HepG2 (cell line): ENCODE results near the gene NFAT5. TPM values are rescaled to one million over a fixed set of nuclear protein-coding genes. Genes with fewer than 3 reads are reported as not detected.

Source experiments
- BCL3 ChIP-seq: sonication (generic); formaldehyde crosslinking; IDR thresholded peaks from 2 replicates; pipeline ENCODE4 v1.5.1; 2020; ENCODE audit warnings: mild to moderate bottlenecking, missing genetic modification reagents, moderate library complexity
- HNF1A ChIP-seq, 2 experiments: sonication (generic) in 1 of 2; formaldehyde crosslinking in 1 of 2; IDR thresholded peaks; 2 replicates each; pipeline versions ENCODE4 v1.4.0 to v1.6.1; 2016 to 2020; ENCODE audit warnings: borderline replicate concordance in 1 of 2, low read depth in 1 of 2, mild to moderate bottlenecking in 1 of 2, missing genetic modification reagents in 1 of 2
- MATR3 ChIP-seq: sonication (generic); formaldehyde crosslinking; IDR thresholded peaks from 2 replicates; pipeline ENCODE4 v1.4.0; 2020; ENCODE audit warnings: missing genetic modification reagents
- NFE2L1 ChIP-seq: sonication (generic); formaldehyde crosslinking; IDR thresholded peaks from 2 replicates; pipeline ENCODE4 v1.4.0; 2020; ENCODE audit warnings: missing genetic modification reagents, mild to moderate bottlenecking, borderline replicate concordance
- PLRG1 ChIP-seq: fragments of 450-650 bp; conservative IDR thresholded peaks from 2 replicates; pipeline ENCODE4 v1.6.1; 2016
- POLR2AphosphoS5 ChIP-seq: IDR thresholded peaks from 2 replicates; pipeline ENCODE4 v1.6.1; 2012; ENCODE audit warnings: low read depth, low read length
- SAFB2 ChIP-seq: sonication (generic); formaldehyde crosslinking; IDR thresholded peaks from 2 replicates; pipeline ENCODE4 v1.5.1; 2020; ENCODE audit warnings: missing genetic modification reagents, low read depth, mild to moderate bottlenecking, borderline replicate concordance
- TAF1 ChIP-seq: sonication (generic); formaldehyde crosslinking; IDR thresholded peaks from 2 replicates; pipeline ENCODE4 v1.4.0; 2020; ENCODE audit warnings: missing genetic modification reagents
- TBX2 ChIP-seq: sonication (generic); formaldehyde crosslinking; IDR thresholded peaks from 2 replicates; pipeline ENCODE4 v1.5.0; 2020; ENCODE audit warnings: missing genetic modification reagents, mild to moderate bottlenecking, borderline replicate concordance
- XBP1 ChIP-seq: sonication (generic); formaldehyde crosslinking; IDR thresholded peaks from 2 replicates; pipeline ENCODE4 v1.5.0; 2020; ENCODE audit warnings: missing genetic modification reagents
- ZBTB33 ChIP-seq: sonication (generic); formaldehyde crosslinking; IDR thresholded peaks from 2 replicates; pipeline ENCODE4 v1.4.0; 2020; ENCODE audit warnings: missing genetic modification reagents
- ZBTB4 ChIP-seq: sonication (generic); formaldehyde crosslinking; IDR thresholded peaks from 2 replicates; pipeline ENCODE4 v1.4.0; 2020; ENCODE audit warnings: missing genetic modification reagents, mild to moderate bottlenecking, borderline replicate concordance
- ZNF264 ChIP-seq: sonication (generic); formaldehyde crosslinking; IDR thresholded peaks from 2 replicates; pipeline ENCODE4 v1.4.0; 2020; ENCODE audit warnings: missing genetic modification reagents
- ZNF296 ChIP-seq: sonication (generic); formaldehyde crosslinking; conservative IDR thresholded peaks from 2 replicates; pipeline ENCODE4 v1.5.0; 2020; ENCODE audit warnings: mild to moderate bottlenecking, missing genetic modification reagents
- ZNF44 ChIP-seq: sonication (generic); formaldehyde crosslinking; IDR thresholded peaks from 2 replicates; pipeline ENCODE4 v1.5.1; 2020; ENCODE audit warnings: mild to moderate bottlenecking, missing genetic modification reagents
- ZNF441 ChIP-seq: sonication (generic); formaldehyde crosslinking; IDR thresholded peaks from 2 replicates; pipeline ENCODE4 v1.7.0; 2021; ENCODE audit warnings: missing genetic modification reagents, borderline replicate concordance
- ZNF883 ChIP-seq: sonication (generic); formaldehyde crosslinking; IDR thresholded peaks from 2 replicates; pipeline ENCODE4 v1.5.1; 2020; ENCODE audit warnings: mild to moderate bottlenecking, missing genetic modification reagents; ENCODE audit errors: not compliant biosample characterization
- ZSCAN12 ChIP-seq: sonication (generic); formaldehyde crosslinking; IDR thresholded peaks from 2 replicates; pipeline ENCODE4 v1.9.0; 2021; ENCODE audit warnings: mild to moderate bottlenecking, missing genetic modification reagents
- polyA plus RNA-seq, 8 experiments: library from polyadenylated mRNA; depleted of rRNA in 3 of 8; stranded (reverse) in 7 of 8; unstranded in 1 of 8; fragments of >200 nt; fragmentation: Illumina TruSeq in 4 of 8; extraction: Trizol in 4 of 8; gene quantifications; 2 replicates each; pipeline versions ENCODE4 v1.2.1 to v1.2.3, GENCODE V29; 2011 to 2016; ENCODE audit warnings: low read depth in 4 of 8, missing spikeins in 1 of 8, mixed read lengths in 1 of 8; ENCODE audit not compliant: insufficient read depth in 1 of 8
- total RNA-seq, 5 experiments: library from RNA; depleted of rRNA; stranded (reverse); fragments of >200 nt; fragmentation: Illumina TruSeq; extraction: Trizol; gene quantifications; 2 replicates each; pipeline ENCODE4 v1.2.3, GENCODE V29; 2016; ENCODE audit warnings: low read depth in 1 of 5

The NFAT5 gene
- total and polyA plus RNA-seq, 2 of the 13 experiments (the other 11 are each of a cell fraction or from before 2014, with no cell fraction given): 20.5 to 54.3 TPM

- peak; percentile 15; the same call in 1 of the 2 replicates for TF ChIP-seq TAF1 (CRISPR knock-in tag)
- TF ChIP-seq MATR3 (CRISPR knock-in tag): no peak
- peak; percentile 80; the same call in 1 of the 2 replicates for TF ChIP-seq ZNF264 (CRISPR knock-in tag)
- TF ChIP-seq ZNF441 (CRISPR knock-in tag): no peak
- peak; percentile 45 for TF ChIP-seq POLR2AphosphoS5
- no peak for TF ChIP-seq ZNF296 (CRISPR knock-in tag)
- TF ChIP-seq BCL3 (CRISPR knock-in tag): peak; percentile 8; the same call in 1 of the 2 replicates
- TF ChIP-seq SAFB2 (CRISPR knock-in tag): no peak
- TF ChIP-seq ZNF44 (CRISPR knock-in tag): no peak
- no peak for TF ChIP-seq ZBTB4
- no peak for TF ChIP-seq XBP1 (CRISPR knock-in tag)
- no peak for TF ChIP-seq PLRG1
- no peak for TF ChIP-seq ZSCAN12
- TF ChIP-seq ZNF883 (CRISPR knock-in tag): no peak
- TF ChIP-seq HNF1A (IDR thresholded peaks at IDR 0.05; ENCODE audit: low read depth): no peak
- TF ChIP-seq HNF1A (CRISPR knock-in tag; IDR thresholded peaks at IDR 0.05; ENCODE audit: borderline replicate concordance): no peak; the same call in 1 of the 2 replicates
- no peak for TF ChIP-seq NFE2L1 (CRISPR knock-in tag)
- TF ChIP-seq ZBTB33 (CRISPR knock-in tag): no peak
- no peak for TF ChIP-seq TBX2 (CRISPR knock-in tag)
Observed at GRCh38 chr16:69520800-69521602, 44.8 kb upstream of the NFAT5 start (continued).
